ENCODE measurements around the gene SLC12A3. TPM values are rescaled to one million over a fixed set of nuclear protein-coding genes. Genes with fewer than 3 reads are reported as not detected.

The SLC12A3 gene
- total RNA-seq, 6 donors from 2014 or later, result 0.06 to 0.61 TPM; not detected in 4

- Histone ChIP-seq H3K27ac (peak overlapping the region in 2 of 4 donors; percentile 55 to 60), H3K36me3 (no peaks in the 10 kb centered on the region), H3K4me3 (no peak overlapping the region), H3K9me3 (no peaks in the 10 kb centered on the region), H3K27me3 (no peaks in the 10 kb centered on the region), H3K4me1 (peaks cover 33 to 47% (median 44%) of the 10 kb centered on the region in 4 donors)
- 84 to 93% methylated on average over 5 of the region's 5 CpGs for WGBS, 2 donors
- DNase-seq (no peak), ATAC-seq (ENCODE audit: low FRiP score in 2 of 2) (no peak)
- TF ChIP-seq POLR2A (IDR thresholded peaks at IDR 0.05), result no peak
- TF ChIP-seq EP300 (IDR thresholded peaks at IDR 0.05), result no peak
- no peak for TF ChIP-seq POLR2AphosphoS5 (IDR thresholded peaks at IDR 0.05)
- no peak for TF ChIP-seq CTCF (IDR thresholded peaks at IDR 0.05)
Observed at GRCh38 chr16:56910112-56910511, 45.1 kb downstream of the SLC12A3 start.

DNA sequence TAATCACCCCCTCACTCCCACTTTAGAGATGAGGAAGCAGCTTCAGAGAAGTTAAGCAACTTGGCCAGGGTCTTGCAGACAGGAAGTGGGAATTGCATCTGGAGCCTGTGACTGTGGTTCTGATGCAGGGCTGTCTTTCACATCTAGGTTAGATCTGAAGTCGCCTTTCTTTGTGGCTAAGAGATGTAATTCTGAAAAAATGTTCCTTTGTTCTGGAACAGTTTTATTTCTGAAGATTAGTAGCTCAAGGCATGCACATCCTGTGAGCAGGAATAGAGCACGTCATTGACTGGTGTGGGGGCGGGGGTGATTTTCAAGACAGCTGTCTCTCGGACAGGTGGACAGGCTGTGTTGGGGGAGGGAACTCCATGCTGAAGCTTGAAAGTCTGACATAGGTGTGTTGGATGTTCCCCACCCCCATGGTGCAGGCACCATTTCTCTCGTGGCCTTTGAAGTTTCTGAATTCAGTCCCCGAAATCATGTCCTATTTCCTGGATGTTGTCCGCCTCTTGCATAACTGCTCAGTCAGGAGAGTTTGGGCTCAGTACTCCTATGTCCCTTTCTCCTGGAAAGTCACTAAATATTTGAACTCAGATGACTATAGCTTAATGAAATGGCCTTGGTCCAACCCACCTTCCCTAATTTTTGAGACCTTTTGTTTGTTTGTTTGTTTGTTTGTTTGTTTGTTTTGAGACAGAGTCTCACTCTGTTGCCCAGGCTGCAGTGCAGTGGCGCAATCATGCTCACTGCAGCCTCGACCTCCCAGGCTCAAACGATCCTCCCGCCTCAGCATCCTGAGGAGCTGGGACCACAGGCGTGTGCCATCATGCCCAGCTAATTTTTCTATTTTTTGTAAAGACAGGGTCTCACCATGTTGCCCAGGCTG lies 45.9 kb downstream of the SLC12A3 start:
- ATAC-seq (ENCODE audit: low FRiP score in 2 of 2), result peak in 1 of 2 donors; percentile 70
- Histone ChIP-seq H3K9me3 (no peaks in the 10 kb centered on the region), H3K4me1 (peaks cover 34 to 52% (median 46%) of the 10 kb centered on the region in 4 donors), H3K36me3 (no peaks in the 10 kb centered on the region), H3K27ac (peak overlapping the region; percentile 5 to 68 (median 58)), H3K27me3 (no peaks in the 10 kb centered on the region), H3K4me3 (no peak overlapping the region)
- TF ChIP-seq POLR2AphosphoS5 (IDR thresholded peaks at IDR 0.05), result peak in 1 of 2 donors; percentile 65
- no peak for TF ChIP-seq CTCF (IDR thresholded peaks at IDR 0.05)
- WGBS, 2 donors, result 58 to 79% methylated on average over 12 of the region's 12 CpGs
- peak in 1 of 2 donors; percentile 57 for DNase-seq

GRCh38 chr16:56911771-56912571 lies 47.0 kb downstream of the SLC12A3 start:
- DNase-seq, result peak; percentile 65 to 76
- Histone ChIP-seq H3K9me3 (no peaks in the 10 kb centered on the region), H3K27me3 (no peaks in the 10 kb centered on the region), H3K4me3 (no peak overlapping the region), H3K36me3 (no peaks in the 10 kb centered on the region), H3K27ac (peak overlapping the region; percentile 5 to 68 (median 58)), H3K4me1 (peaks cover 45 to 63% (median 57%) of the 10 kb centered on the region in 4 donors)
- WGBS, 2 donors, result 52 to 65% methylated on average over 13 to 22 of the region's 22 CpGs
- peak in 1 of 4 donors; percentile 50 for TF ChIP-seq POLR2A (IDR thresholded peaks at IDR 0.05)
- no peak for TF ChIP-seq CTCF (IDR thresholded peaks at IDR 0.05)
- TF ChIP-seq EP300 (IDR thresholded peaks at IDR 0.05), result peak in 2 of 4 donors; percentile 73 to 78
- TF ChIP-seq POLR2AphosphoS5 (IDR thresholded peaks at IDR 0.05), result peak; percentile 46 to 67
- ATAC-seq (ENCODE audit: low FRiP score in 2 of 2), result peak; percentile 47 to 80

- peaks cover 47 to 70% (median 62%) of the 10 kb centered on the region in 4 donors for H3K4me1 ChIP-seq
- 70 to 75% methylated on average over 18 of the region's 18 CpGs for WGBS, 2 donors
- H3K9me3 ChIP-seq, result no peaks in the 10 kb centered on the region
- ATAC-seq (ENCODE audit: low FRiP score in 2 of 2), result no peak
- H3K36me3 ChIP-seq, result no peaks in the 10 kb centered on the region
- H3K27ac ChIP-seq, result peak overlapping the region in 2 of 4 donors; percentile 60 to 68
- H3K4me3 ChIP-seq, result no peak overlapping the region
- DNase-seq, result no peak
- TF ChIP-seq POLR2AphosphoS5 (IDR thresholded peaks at IDR 0.05), result no peak
- no peak for TF ChIP-seq CTCF (IDR thresholded peaks at IDR 0.05)
- no peaks in the 10 kb centered on the region for H3K27me3 ChIP-seq
Observed at GRCh38 chr16:56912746-56913708, 48.0 kb downstream of the SLC12A3 start.
